Mesenteric fat pad (tissue), 1 donor: ENCODE measurements around the gene CACNA1S. TPM values are rescaled to one million over a fixed set of nuclear protein-coding genes. Genes with fewer than 3 reads are reported as not detected.

Experiments used
- DNase-seq: peaks from one replicate; pipeline ENCODE4 v3.0.0-alpha.2; 2020; ENCODE audit warnings: low spot score
- total RNA-seq: library from RNA; stranded (reverse); fragmentation: NEBNext Ultra II Directional; extraction: Animal tissue kit (Norgen Biotek cat#: 25700); gene quantifications from one replicate; pipeline ENCODE4 v1.2.1, GENCODE V29; 2021
- donor health status: DM: yes; HTN: yes; CAD: no.

Gene CACNA1S
- total RNA-seq, 1 donor from 2014 or later, result not detected

DNA sequence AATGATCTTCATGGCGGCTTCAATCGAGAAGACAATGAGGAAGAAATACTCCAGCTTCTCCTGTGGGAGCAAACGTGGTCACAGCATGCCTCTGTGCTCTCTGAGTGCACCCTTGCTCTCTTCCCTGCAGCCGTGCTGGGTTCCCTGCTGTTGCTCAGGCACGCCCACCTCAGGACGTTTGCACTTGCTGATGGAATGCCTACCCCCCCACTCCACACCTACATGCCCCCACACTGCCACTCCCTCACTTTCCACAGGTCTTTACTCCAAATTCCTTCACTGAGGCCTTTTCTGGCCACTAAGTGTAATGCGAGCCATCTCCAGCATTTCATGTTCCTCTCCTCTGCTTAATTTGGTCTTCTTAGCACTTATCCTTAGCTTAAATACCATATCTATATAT, 18.3 kb downstream of the CACNA1S start:
- DNase-seq, result no peak

DNA sequence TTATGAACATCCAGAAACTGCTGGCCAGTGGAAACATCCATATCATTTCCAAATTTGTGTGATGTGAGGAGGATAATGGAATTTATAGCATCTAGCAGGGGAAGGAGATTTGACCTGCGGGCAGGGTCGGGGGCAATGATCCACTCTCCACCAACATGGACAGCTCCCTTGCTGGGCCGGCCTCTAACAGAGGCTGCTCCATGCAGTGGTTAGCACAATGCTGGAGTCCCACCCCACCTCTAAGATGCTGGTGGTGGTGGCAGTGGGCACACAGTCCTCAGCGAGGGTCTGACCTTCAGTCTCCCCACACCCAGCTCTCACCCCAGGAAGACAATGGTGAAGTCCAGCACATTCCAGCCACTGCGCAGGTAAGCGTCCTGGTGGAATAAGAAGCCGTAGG, 18.7 kb downstream of the CACNA1S start:
- DNase-seq, result no peak

DNA sequence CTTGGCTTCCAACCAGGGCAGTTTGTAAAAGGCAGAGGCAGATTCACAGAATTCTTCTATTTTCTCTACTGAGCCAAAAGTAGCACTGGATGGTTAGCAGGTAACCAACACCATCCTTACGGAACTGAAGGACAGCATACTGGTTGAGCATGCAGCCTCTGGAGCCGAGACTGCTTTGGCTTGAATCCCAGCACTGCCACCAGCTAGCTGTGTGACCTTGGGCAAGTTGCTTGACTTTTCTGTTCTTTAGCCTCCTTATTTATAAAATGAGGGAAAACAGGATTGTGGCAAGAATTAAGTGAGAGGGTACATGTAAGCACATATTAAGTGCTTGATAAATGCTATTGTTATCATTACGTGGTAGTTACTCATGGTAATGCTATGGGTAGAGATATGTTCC, 19.5 kb downstream of the CACNA1S start:
- no peak for DNase-seq

DNA sequence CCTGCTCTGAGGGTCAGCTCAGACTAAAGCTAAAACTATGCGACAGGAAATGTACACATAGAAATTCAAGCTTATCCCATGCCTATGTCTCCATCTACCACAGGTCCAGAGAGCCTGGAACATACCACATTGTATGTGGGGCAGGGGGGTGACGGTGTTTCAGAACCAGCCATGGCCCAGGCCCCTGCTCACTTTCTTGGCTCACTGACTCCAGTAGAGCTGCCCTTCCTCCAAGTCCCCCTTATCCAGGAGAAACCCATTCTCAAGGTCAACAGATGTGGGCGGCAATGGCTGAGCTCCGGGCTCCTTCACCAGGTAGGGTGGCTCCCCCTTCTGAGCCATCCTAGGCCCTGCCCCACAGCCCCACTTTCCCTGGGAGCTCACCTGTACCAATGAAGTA, 21.0 kb downstream of the CACNA1S start:
- DNase-seq, result no peak

DNA sequence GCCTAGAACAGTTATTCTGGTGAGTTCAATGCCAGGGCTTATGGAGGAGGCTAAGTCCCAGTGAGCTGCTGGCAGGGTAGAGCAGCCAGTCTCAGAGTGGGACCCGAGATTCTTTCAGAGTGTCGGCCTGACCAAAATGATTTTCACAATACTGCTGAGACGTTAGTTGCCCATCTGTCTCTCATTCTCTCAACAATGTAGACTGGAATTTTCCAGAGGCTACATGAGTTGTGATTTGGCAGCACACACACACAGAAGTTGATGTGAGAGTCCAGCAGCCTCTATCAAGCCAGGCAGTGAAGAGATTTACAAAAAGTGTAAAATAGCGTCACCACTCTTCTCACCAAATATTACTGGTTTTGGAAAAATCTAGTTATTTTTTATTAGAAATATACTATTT, 21.7 kb downstream of the CACNA1S start:
- no peak for DNase-seq

DNA sequence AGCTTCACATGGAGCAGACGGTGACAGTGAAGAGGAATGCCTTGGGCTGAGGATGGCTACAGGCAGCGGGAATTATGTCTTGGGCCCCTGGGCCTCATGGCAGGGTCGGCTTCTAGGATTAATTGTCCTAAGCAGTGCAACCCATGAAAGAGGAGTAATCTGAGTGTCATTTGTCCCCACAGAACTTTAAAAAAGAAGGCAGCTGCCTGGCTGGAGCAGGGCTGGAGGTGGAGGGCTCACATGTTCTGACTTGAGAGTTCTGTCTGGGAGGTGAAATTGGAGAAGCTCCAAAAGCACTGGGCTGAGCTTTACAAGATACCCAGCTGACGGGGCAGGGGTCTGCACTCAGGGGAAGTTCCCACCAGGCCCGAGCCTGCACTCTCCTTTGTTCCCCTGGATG, 22.6 kb downstream of the CACNA1S start:
- no peak for DNase-seq

DNA sequence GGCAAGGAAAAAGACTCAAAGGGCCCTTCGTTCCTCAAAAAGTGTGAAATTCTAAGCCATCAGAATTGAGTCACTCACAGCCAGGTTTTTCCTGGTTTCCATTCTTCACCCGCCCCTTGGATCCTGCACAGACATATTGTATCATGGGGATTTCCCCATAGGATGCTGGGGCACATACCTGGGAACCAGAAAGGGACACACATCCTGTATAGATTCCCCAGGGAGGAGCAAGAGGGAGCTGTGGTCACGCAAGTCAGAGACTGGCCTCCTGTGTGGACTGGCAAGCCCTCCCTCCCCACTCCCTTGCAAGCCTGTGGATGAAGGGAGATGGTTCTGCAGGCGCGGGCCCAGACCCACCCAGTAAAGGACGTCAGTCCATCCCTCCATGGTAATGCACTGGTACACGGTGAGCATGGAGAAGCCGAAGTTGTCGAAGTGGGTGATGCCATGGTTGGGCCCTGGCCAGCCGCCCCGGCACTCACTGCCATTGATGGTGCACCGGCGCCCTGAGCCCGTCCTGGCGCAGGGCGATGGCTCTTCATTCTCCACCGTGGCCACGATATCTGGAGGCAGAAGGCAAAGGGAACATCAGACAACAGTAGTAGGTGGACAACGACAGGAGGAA, 23.2 kb downstream of the CACNA1S start:
- DNase-seq, result no peak

DNA sequence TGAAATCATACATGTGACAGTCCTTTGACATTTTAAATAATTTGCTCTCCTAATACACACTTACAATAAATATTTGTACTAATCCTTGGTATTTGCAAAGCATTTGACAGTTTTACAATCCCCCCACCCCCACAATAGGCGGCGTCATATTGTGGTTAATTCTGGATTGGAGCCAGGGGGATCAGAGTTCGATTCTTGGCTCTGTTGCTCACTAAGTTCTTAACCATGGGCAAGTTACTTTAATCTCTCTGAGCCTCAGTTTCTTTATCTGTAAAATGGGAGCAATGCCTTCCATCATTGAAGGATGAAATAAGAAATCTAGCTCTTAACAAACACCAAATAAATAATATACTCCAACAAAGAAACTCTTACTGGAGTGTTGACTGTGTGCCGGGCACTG, 23.8 kb downstream of the CACNA1S start:
- DNase-seq, result no peak

DNA sequence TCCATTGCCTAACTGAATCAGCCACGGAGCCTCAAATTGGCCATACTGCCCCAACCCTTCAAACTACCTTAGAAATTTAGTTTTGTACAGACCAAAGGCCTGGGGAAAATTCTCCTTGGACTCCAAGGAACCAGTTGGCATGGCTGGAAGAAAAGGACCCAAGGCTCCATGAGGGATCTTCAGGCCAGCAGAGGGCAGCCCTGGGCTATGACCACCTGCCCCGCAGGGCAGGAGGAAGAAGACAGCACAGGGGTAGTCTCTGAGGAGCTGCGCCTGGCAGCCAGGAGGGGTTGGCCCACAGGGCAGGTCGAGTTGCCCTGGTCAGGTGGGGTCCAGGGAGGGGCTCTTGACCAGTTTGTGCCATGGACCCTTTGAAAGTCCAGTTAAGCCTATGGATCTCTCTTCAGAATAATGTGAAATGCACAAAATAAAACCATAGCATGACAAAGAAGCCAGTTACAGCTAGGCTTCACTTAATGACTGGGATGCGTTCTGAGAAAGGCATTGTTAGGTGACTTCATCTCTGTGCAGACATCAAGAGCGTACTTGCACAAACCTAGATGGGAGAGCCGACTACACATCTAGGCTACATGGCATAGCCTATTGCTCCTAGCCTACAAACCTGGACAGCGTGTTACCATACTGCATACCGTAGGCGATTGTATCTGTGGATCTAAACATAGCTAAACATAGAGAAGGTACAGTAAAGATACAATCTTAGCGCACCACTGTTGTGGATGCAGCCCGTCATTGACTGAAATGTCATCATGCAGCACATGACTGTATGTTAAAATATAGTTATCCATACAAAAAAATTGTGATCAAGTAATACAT, 26.1 kb downstream of the CACNA1S start:
- DNase-seq, result no peak

DNA sequence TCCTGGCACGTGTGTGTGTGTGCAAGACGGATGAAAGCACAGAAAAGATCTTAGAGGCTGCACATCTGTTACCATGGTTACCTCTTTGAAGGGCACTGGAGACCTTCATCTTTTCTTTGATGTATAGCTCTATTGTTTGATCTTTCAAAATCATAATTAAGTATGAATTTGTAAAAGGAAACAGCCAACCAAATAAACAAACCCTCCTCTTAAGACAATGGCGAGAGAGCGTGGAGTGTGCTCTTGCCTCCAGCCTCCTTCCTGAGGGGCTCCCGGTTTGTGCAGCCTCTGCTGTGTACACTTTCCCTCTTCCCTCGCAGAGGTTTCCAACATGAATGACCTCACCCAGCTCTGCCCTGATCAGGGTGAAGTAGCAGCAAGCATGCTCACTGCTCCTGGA, 27.9 kb downstream of the CACNA1S start:
- no peak for DNase-seq

DNA sequence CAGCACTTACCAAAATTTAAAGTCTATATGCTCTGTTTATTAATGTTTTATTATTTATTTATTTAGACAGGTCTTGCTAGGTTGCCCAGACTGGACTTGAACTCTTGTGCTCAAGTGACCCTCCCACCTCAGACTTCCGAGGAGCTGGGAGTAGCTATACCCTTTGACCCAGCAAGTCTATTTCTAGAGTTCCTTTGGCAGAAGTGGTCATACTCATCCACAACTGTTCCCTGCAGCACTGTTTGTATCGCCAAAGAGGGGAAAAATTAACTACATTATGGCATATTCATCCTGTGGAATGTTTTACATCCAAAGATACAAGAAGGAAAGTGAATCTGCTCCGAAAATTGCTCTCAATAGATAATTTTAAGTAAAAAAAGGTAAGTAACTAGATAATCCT, 28.5 kb downstream of the CACNA1S start:
- DNase-seq, result no peak

DNA sequence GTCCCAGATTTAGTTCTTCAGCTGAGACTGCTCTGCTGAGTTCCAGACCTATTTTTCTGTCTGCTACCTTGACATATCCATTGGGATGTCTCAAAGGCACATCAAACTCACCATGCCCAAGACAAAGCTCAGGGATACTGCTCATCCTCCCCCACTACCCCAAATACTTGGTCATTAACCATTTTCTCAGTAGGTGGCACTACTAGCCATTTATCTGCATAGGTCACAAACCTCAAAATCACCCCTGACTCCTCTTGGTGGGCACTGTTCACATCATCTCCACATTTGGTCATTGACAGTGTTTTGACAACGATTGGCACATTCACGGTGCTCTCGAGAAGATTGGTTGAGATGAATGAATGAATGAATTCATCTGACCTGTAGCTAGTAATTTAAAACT, 32.1 kb downstream of the CACNA1S start:
- no peak for DNase-seq

DNA sequence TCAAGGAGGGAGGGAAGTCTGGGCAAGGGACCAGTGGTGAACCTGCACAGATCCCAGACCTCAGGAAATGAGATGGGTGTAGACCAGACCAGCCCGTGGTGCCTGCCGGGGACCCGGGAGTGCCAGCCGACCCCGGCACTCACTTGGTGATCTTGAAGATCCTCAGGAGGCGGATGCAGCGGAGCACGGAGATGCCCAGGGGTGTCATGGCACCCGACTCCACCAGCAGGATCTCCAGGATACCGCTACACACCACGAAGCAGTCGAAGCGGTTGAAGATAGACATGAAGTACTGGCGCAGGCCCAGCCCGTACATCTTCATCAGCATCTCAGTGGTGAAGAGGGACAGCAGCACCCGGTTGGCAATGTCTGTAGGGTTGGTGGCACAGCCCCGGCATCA, 34.5 kb downstream of the CACNA1S start:
- no peak for DNase-seq

DNA sequence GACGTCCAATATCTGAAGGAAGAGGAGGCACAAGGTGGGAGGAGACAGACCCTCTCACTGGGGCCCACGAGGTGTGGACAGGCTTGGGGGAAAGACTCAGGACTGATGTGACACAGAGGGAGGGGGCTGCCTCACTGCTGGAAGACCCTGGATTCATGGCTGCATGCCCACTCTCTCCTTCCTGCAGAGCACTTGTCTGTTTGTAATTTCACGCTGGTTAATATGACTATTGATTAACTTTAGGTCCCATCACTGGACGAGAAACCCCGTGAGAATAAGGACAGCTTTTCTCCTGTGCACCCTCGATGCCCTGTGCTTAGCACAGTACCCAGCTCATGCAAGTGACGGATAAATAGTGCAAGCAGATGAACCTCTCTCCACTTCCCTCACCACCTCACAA, 35.1 kb downstream of the CACNA1S start:
- no peak for DNase-seq

DNA sequence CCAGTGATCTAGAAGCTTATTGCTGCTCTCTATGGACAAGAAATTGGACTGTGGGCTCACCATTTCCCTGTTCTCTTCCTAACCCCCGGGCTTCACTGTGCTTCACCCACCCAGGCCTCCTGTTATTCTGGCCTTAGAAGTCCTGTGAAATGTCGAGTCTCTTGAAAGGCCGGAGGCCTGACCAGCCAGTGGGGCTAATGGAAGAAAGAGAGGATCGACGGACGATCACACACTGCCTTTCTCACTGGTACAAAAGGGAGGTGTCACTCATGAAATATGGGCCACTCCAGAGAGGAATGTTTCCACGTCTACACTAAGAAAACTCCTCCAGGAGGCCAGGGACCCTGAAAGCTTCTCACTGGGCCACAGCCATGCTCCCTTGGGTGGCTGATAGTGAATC, 36.1 kb downstream of the CACNA1S start:
- no peak for DNase-seq

DNA sequence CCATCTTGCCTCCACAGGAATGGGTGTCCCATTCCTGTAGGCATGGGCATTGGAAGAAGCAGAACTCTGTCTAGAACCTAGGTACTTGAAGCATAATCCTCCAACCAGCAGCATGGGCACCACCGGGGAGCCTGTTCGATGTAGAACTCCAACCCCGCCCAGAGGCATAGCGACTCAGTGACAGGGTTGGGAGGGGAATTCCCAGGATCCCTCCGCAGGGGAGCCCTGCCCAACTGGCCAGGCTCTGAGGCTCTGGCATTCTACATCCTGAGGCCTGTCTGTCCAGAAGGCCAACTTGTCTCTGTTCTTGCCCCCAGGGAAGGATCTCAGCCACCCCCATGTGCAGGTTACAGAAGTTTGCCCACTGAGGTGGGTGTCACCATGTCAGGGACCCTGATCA, 38.2 kb downstream of the CACNA1S start:
- DNase-seq, result no peak

DNA sequence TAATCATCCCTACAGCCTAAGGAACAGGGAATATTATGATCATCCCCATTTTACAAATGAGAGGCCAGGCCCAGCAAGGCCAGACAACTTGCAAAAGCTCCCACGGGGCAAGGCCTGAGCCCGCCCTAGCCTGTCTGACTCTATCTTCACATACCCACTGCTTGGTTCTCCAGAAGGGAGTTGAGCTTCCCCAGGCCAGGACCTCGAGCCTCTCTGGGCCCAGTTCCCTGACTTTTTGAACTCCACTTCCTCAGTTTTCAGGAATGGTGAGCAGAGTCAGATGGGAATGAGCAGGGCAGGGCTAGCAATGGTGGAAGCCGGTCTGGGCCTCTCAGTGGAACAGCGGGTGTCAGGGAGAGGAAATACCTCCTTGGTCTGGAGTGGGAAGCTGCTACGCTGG, 39.3 kb downstream of the CACNA1S start:
- DNase-seq, result no peak

DNA sequence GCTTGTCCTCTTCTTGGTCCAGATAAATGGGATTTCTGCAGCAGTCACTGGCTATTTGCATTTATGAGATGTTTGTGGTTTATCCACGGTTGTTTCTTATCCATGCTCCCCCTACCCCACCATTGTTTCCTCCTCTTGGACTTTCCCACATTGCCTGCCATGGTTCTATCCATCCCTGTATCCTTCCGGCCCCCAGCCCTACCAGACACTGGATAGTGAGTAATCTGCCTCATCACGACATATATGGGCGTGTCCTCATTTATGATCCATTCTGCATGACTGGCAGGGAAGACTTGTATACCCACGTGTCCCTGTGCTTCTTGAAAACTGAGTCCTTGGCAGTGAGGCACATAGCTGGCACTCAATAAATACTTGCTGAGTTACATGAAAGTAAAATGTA, 40.1 kb downstream of the CACNA1S start:
- no peak for DNase-seq

DNA sequence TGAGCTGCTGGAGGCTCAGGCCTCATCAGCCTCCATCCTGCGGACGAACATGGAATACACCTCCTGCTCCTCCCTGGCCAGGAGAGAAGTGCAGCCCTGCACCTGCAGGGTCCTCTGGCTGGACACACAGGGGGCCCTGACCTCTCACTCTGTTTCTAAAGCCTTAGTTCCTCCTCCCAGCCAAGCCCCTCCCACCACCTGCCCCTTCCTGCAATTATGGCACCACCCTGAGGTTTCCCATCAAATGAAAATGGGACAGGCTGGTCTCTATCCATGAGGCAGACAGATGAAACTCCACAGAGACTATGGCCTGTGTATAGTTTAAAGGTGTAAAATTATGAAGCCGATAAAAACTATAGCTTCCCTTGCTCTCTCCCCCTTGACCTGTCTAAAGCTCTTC, 42.6 kb downstream of the CACNA1S start:
- DNase-seq, result no peak

DNA sequence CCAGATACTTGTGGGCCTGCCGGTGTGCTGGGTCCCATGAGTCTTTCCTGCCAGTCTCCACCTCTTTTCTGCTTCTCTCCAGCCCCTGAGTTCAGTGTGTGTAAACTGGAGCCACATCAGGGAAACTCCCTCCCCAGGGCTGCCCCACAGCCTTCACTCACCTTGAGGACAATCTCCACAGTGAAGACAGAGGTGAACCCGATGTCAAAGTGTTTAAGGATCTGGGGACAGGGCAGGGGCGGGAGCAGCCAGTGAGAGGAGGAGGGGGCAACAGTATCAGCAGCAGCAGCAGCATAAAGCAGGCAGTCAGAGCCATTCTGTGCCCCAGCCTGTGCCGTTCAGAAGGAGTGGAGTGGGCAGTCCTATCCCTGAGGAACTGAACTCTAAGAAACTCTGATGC, 43.2 kb downstream of the CACNA1S start:
- DNase-seq, result no peak

DNA sequence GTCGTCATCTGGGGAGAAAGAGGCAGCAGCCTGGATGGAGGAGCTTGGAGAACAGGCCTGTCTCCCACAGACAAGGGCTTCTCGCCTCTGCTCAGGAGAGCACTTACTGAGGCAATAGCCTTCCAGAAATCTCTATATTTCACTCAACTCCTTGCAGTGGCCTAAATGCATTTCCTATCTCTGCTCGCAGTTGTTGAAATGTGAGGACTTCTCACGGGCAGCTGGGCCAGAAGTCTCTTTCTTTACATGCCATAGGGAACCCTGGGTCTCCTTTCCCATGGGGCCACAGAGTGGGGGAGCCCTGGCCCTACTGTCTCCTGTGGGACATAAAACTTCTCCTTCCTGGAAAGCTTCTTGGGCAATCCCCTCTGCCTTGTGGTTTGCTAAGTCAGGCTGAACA, 45.2 kb downstream of the CACNA1S start:
- DNase-seq, result no peak

DNA sequence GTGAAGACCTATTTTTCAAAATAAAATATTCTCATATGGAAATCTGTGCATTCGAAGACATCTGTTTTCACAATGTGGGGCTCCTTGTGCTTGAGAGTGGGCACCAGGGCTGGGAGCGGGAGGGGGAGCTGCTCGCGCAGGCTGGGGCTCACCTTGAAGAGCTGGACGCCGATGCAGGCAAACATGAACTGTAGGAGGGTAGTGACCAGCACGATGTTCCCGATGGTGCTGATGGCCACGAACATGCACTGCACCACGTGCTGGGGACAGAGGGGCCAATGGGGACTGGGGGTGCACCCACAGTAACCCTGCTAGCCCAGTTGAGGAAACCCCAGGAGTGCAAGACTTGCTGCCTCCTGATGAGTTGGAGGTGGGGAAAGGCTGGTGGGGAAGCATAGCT, 46.5 kb downstream of the CACNA1S start:
- no peak for DNase-seq

DNA sequence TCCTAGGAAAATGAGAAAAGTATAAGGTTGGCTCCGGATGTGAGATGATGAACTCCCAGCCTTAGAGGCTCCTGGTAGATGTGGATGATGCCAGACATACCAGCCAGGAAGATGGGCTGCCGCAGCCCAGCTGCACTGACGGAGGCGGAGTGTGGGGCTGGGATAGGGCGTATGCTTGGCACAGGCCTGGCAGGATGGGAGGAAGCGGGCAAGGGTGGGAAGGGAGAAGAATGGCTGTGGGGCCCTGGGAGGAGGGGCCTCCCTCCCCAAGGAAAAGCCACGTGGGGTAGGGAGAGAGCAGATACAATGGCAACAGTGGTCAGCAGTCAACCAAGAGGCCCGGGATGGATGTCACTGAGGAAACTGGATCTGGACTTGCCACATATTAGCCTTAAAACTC, 47.4 kb downstream of the CACNA1S start:
- DNase-seq, result no peak
